ENCODE measurements around the gene DLG1.

- TF ChIP-seq, protein P1, sequence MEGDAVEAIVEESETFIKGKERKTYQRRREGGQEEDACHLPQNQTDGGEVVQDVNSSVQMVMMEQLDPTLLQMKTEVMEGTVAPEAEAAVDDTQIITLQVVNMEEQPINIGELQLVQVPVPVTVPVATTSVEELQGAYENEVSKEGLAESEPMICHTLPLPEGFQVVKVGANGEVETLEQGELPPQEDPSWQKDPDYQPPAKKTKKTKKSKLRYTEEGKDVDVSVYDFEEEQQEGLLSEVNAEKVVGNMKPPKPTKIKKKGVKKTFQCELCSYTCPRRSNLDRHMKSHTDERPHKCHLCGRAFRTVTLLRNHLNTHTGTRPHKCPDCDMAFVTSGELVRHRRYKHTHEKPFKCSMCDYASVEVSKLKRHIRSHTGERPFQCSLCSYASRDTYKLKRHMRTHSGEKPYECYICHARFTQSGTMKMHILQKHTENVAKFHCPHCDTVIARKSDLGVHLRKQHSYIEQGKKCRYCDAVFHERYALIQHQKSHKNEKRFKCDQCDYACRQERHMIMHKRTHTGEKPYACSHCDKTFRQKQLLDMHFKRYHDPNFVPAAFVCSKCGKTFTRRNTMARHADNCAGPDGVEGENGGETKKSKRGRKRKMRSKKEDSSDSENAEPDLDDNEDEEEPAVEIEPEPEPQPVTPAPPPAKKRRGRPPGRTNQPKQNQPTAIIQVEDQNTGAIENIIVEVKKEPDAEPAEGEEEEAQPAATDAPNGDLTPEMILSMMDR (IDR thresholded peaks at IDR 0.05): no peak
- no peak for TF ChIP-seq POLR2A (IDR thresholded peaks at IDR 0.05)
- TF ChIP-seq POLR2AphosphoS5 (IDR thresholded peaks at IDR 0.05): no peak
- no peak for TF ChIP-seq EP300 (IDR thresholded peaks at IDR 0.05)
These were observed 67.1 kb downstream of the DLG1 start for GRCh38 chr3:197231321-197231720.

Measured in stomach (tissue), 4 donors.